BLaER1 treated with 17β-estradiol and CSF1 and Interleukin-3, amounts not matched to agents 10 nM and 100 nM (cell line): ENCODE results near the gene ZMYM2.

Source experiments
- H3K27ac ChIP-seq, 11 experiments: shearing (Covaris generic); formaldehyde crosslinking; 2 replicates each; pipeline ENCODE4 v1.8.1; 2022
- H3K27me3 ChIP-seq, 11 experiments: shearing (Covaris generic); formaldehyde crosslinking; 2 replicates each; pipeline ENCODE4 v1.8.1; 2022
- H3K36me3 ChIP-seq, 11 experiments: shearing (Covaris generic); formaldehyde crosslinking; 2 replicates each; pipeline ENCODE4 v1.8.1; 2022
- H3K4me1 ChIP-seq, 10 experiments: shearing (Covaris generic); formaldehyde crosslinking; 2 replicates each; pipeline ENCODE4 v1.8.1; 2022
- H3K4me2 ChIP-seq, 11 experiments: shearing (Covaris generic); formaldehyde crosslinking; 2 replicates each; pipeline ENCODE4 v1.8.1; 2022
- H3K4me3 ChIP-seq, 10 experiments: shearing (Covaris generic); formaldehyde crosslinking; 2 replicates each; pipeline ENCODE4 v1.8.1; 2022
- H3K9ac ChIP-seq, 11 experiments: shearing (Covaris generic); formaldehyde crosslinking; 2 replicates each; pipeline ENCODE4 v1.8.1; 2022
- H3K9me3 ChIP-seq, 11 experiments: shearing (Covaris generic); formaldehyde crosslinking; replicated peaks in 1 of 11; 2 replicates each; pipeline ENCODE4 v1.8.1; 2022
- H4K20me1 ChIP-seq, 11 experiments: shearing (Covaris generic); formaldehyde crosslinking; 2 replicates each; pipeline ENCODE4 v1.8.1; 2022
- Cebpa-rat ChIP-seq, 11 experiments: shearing (Covaris generic); IDR thresholded peaks; 2 replicates each; pipeline ENCODE4 v1.8.1; 2022

The ZMYM2 gene

GRCh38 chr13:20058476-20058875 lies 99.9 kb downstream of the ZMYM2 start:
- TF ChIP-seq Cebpa-rat (IDR thresholded peaks at IDR 0.05): no peak
- Histone ChIP-seq H3K9ac (no peak overlapping the region), H3K27ac (no peak overlapping the region), H3K4me2 (no peak overlapping the region), H4K20me1 (peaks cover 0 to 84% (median 5%) of the 10 kb centered on the region in 11 experiments; a peak in 8 of 22 replicates), H3K9me3 (no peaks in the 10 kb centered on the region), H3K4me3 (no peak overlapping the region), H3K4me1 (no peaks in the 10 kb centered on the region), H3K36me3 (peaks cover 90 to 100% (median 96%) of the 10 kb centered on the region in 11 experiments), H3K27me3 (no peaks in the 10 kb centered on the region)

- Histone ChIP-seq H3K4me3 (no peak overlapping the region), H3K9ac (no peak overlapping the region), H3K27ac (no peak overlapping the region), H3K4me2 (no peak overlapping the region), H4K20me1 (peaks cover 0 to 45% (median 0%) of the 10 kb centered on the region in 11 experiments; a peak in 5 of 22 replicates), H3K9me3 (no peaks in the 10 kb centered on the region), H3K36me3 (peaks cover 88 to 97% (median 94%) of the 10 kb centered on the region in 11 experiments), H3K4me1 (peaks cover 0 to 8% (median 0%) of the 10 kb centered on the region in 10 experiments; a peak in 2 of 20 replicates), H3K27me3 (no peaks in the 10 kb centered on the region)
- no peak for TF ChIP-seq Cebpa-rat (IDR thresholded peaks at IDR 0.05)
Observed at GRCh38 chr13:20064128-20064527, 105.6 kb downstream of the ZMYM2 start.

DNA sequence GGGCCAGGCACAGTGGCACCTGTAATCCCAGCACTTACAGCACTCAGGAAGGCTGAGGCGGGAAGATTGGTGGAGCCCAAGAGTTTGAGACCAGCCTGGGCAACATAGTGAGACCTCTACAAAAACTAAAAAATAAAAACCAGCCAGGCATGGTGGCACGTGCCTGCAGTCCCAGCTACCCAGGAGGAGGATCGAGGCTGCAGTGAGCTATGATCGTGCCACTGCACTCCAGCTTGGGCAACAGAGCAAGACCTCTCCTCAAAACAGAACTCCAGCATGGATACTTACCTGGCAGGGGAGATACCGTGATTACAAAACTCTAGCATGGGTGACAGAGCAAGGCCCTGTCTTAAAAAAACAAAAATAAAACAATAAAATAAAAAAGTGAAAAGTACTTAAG lies 107.0 kb downstream of the ZMYM2 start:
- H3K9ac ChIP-seq: no peak overlapping the region
- no peak overlapping the region for H3K4me3 ChIP-seq
- H3K27me3 ChIP-seq: no peaks in the 10 kb centered on the region
- no peak overlapping the region for H3K27ac ChIP-seq
- peaks cover 0 to 41% (median 0%) of the 10 kb centered on the region in 11 experiments; a peak in 5 of 22 replicates for H4K20me1 ChIP-seq
- H3K9me3 ChIP-seq: no peaks in the 10 kb centered on the region
- H3K4me2 ChIP-seq: no peak overlapping the region
- peaks cover 0 to 22% (median 0%) of the 10 kb centered on the region in 10 experiments; a peak in 4 of 20 replicates for H3K4me1 ChIP-seq
- TF ChIP-seq Cebpa-rat (IDR thresholded peaks at IDR 0.05): no peak
- peaks cover 85 to 97% (median 92%) of the 10 kb centered on the region in 11 experiments for H3K36me3 ChIP-seq

DNA sequence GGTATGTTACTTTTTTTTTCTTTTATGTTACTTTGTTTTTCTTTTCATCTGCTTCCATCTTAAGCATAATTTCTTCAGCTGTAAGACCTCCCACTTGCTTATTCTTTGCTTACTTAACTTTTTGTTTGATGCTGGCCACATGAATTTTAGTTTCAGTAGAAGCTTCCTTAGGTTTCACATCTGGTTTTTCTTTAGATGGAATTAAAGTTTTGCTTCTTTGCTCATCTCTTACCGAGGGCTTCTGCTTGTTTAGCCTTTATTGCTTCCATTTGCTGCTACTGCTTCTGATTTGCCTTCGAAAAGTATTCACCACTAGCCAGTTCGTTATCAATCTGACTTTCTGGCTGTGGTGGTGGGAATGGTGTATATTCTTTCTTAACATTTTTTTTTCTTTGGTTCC lies 111.4 kb downstream of the ZMYM2 start:
- peak overlapping the region in 1 of 11 experiments; percentile 20; a peak in 1 of 22 replicates for H3K27ac ChIP-seq
- peaks cover 67 to 97% (median 91%) of the 10 kb centered on the region in 11 experiments for H3K36me3 ChIP-seq
- H3K9ac ChIP-seq: no peak overlapping the region
- H3K4me2 ChIP-seq: peak overlapping the region in 2 of 11 experiments; percentile 6 to 15; a peak in 3 of 22 replicates
- H3K4me3 ChIP-seq: no peak overlapping the region
- no peaks in the 10 kb centered on the region for H3K27me3 ChIP-seq
- H3K9me3 ChIP-seq: no peaks in the 10 kb centered on the region
- peaks cover 0 to 28% (median 0%) of the 10 kb centered on the region in 11 experiments; a peak in 4 of 22 replicates for H4K20me1 ChIP-seq
- H3K4me1 ChIP-seq: peaks cover 8 to 66% (median 24%) of the 10 kb centered on the region in 10 experiments; a peak in 18 of 20 replicates
- no peak for TF ChIP-seq Cebpa-rat (IDR thresholded peaks at IDR 0.05)

GRCh38 chr13:20073775-20074174 lies 115.2 kb downstream of the ZMYM2 start:
- peak overlapping the region in 9 of 11 experiments; percentile 54 to 81 (median 70); a peak in 17 of 22 replicates for H3K27ac ChIP-seq
- H3K4me2 ChIP-seq: peak overlapping the region in 10 of 11 experiments; percentile 7 to 82 (median 62); a peak in 19 of 22 replicates
- peak in 2 of 11 experiments; percentile 76 to 77; a peak in 6 of 22 replicates for TF ChIP-seq Cebpa-rat (IDR thresholded peaks at IDR 0.05)
- peaks cover 38 to 97% (median 79%) of the 10 kb centered on the region in 11 experiments for H3K36me3 ChIP-seq
- peaks cover 0 to 24% (median 0%) of the 10 kb centered on the region in 11 experiments; a peak in 1 of 22 replicates for H4K20me1 ChIP-seq
- H3K4me1 ChIP-seq: peaks cover 8 to 91% (median 24%) of the 10 kb centered on the region in 10 experiments; a peak in 18 of 20 replicates
- no peaks in the 10 kb centered on the region for H3K9me3 ChIP-seq
- peak overlapping the region in 4 of 11 experiments; percentile 43 to 57 (median 52); a peak in 6 of 22 replicates for H3K9ac ChIP-seq
- H3K4me3 ChIP-seq: no peak overlapping the region
- H3K27me3 ChIP-seq: no peaks in the 10 kb centered on the region

GRCh38 chr13:20074966-20075365 lies 116.4 kb downstream of the ZMYM2 start:
- H3K9ac ChIP-seq: no peak overlapping the region
- H4K20me1 ChIP-seq: peaks cover 0 to 25% (median 0%) of the 10 kb centered on the region in 11 experiments; a peak in 1 of 22 replicates
- H3K27me3 ChIP-seq: no peaks in the 10 kb centered on the region
- H3K4me3 ChIP-seq: no peak overlapping the region
- TF ChIP-seq Cebpa-rat (IDR thresholded peaks at IDR 0.05): no peak
- H3K4me1 ChIP-seq: peaks cover 8 to 79% (median 24%) of the 10 kb centered on the region in 10 experiments; a peak in 18 of 20 replicates
- H3K27ac ChIP-seq: peak overlapping the region in 4 of 11 experiments; percentile 58 to 81 (median 76); a peak in 6 of 22 replicates
- H3K36me3 ChIP-seq: peaks cover 39 to 97% (median 79%) of the 10 kb centered on the region in 11 experiments
- no peaks in the 10 kb centered on the region for H3K9me3 ChIP-seq
- H3K4me2 ChIP-seq: peak overlapping the region in 3 of 11 experiments; percentile 69 to 82 (median 78); a peak in 4 of 22 replicates

GRCh38 chr13:20077086-20077485 lies 118.6 kb downstream of the ZMYM2 start:
- TF ChIP-seq Cebpa-rat (IDR thresholded peaks at IDR 0.05): no peak
- Histone ChIP-seq H3K4me1 (peaks cover 8 to 59% (median 22%) of the 10 kb centered on the region in 10 experiments; a peak in 18 of 20 replicates), H3K9ac (peak overlapping the region in 2 of 11 experiments; percentile 46 to 55; a peak in 3 of 22 replicates)

DNA sequence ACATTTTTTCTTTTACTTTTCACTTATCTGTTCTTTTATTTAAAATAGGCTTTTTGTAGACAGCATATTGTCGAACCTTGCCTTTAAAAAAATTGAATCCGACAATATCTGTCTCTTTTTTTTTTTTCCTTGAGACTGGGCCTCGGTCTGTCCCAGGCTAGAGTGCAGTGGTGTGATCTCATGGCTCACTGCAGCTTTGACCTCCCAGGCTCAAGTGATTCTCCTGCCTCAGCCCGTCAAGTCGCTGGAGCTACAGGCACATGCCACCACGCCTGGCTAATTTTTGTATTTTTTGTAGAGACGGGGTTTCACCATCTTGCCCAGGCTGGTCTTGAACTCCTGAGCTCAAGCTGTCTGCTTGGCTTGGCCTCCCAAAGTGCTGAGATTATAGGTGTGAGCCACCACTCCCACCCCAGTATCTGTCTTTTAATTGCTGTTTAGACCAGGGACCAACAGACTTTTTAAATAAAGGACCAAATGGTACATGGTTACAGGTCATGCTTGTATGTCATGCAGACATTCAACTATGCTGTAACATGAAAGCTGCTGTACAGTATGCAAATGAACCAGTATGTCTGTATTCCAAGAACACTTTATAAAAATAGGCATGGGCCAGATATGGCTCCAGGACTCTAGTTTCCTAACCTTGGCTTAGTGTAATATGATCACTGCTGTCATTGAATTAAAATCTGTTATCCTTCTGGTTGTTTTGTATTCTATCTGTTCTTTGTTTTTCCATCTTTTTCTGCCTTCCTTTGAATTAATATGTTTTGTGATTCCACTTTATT lies 122.0 kb downstream of the ZMYM2 start:
- Histone ChIP-seq H3K4me1 (peaks cover 0 to 24% (median 0%) of the 10 kb centered on the region in 10 experiments; a peak in 8 of 20 replicates), H3K36me3 (peaks cover 56 to 100% (median 84%) of the 10 kb centered on the region in 11 experiments), H3K4me2 (no peak overlapping the region), H3K9me3 (no peaks in the 10 kb centered on the region), H3K9ac (no peak overlapping the region), H3K27ac (no peak overlapping the region), H3K27me3 (no peaks in the 10 kb centered on the region), H3K4me3 (no peak overlapping the region), H4K20me1 (peaks cover 0 to 25% (median 0%) of the 10 kb centered on the region in 11 experiments; a peak in 4 of 22 replicates)
- no peak for TF ChIP-seq Cebpa-rat (IDR thresholded peaks at IDR 0.05)

More at GRCh38 chr13:20077086-20077485, 118.6 kb downstream of the ZMYM2 start:
- Histone ChIP-seq H3K4me2 (peak overlapping the region in 3 of 11 experiments; percentile 58 to 85 (median 70); a peak in 6 of 22 replicates), H3K27ac (peak overlapping the region in 4 of 11 experiments; percentile 34 to 82 (median 69); a peak in 7 of 22 replicates), H3K27me3 (no peaks in the 10 kb centered on the region), H3K36me3 (peaks cover 37 to 97% (median 79%) of the 10 kb centered on the region in 11 experiments), H3K4me3 (no peak overlapping the region), H3K9me3 (no peaks in the 10 kb centered on the region), H4K20me1 (peaks cover 0 to 33% (median 0%) of the 10 kb centered on the region in 11 experiments; a peak in 2 of 22 replicates)
